ENCODE data around the gene COIL.

The COIL gene, protein sequence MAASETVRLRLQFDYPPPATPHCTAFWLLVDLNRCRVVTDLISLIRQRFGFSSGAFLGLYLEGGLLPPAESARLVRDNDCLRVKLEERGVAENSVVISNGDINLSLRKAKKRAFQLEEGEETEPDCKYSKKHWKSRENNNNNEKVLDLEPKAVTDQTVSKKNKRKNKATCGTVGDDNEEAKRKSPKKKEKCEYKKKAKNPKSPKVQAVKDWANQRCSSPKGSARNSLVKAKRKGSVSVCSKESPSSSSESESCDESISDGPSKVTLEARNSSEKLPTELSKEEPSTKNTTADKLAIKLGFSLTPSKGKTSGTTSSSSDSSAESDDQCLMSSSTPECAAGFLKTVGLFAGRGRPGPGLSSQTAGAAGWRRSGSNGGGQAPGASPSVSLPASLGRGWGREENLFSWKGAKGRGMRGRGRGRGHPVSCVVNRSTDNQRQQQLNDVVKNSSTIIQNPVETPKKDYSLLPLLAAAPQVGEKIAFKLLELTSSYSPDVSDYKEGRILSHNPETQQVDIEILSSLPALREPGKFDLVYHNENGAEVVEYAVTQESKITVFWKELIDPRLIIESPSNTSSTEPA

DNA sequence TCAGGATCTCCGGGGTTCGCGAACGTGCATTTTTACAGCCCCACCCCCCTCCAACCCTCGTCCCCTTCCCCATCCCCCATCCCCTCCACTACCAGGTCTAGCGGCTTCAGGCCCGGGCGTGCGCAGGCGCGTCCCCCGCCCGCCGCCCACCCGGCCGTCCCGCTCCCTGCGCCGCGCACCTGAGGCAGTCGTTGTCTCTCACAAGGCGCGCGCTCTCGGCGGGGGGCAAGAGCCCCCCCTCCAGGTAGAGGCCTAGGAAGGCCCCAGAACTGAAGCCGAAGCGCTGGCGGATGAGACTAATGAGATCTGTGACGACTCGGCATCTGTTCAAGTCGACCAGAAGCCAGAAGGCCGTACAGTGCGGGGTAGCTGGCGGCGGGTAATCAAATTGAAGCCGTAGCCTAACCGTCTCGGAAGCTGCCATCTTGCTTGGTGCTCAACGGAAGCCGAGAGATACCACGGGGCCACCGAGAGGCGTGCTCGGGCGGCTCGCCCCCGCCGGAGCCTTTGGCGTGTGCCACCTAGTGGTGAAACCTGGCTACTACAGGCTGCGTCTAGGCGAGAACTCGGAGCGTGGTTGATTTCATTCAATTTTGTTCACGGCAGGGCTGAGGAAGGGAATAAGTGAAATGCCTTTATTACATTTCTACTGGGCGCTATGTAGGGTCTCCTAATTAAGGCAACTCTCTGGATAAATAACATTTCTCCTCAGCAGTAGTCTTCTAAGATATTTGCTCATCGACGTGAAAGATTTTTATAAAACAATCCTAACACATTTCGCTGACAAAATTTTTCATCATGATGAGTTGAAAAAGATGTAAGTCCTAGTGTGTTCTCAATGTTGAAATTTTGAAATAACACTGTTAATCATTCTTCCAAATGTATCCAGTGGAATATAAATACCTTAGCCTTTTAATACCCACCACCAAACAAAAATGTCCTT lies at the start of gene COIL:
TSS of gene COIL (minus strand) at position 455 of the 943 bp plus-strand sequence. CDS start at position 424, 31 bp downstream.
- no peaks in the 10 kb centered on the region for H3K36me3 ChIP-seq (ENCODE audit: control insufficient read depth, insufficient read depth, low read length)
- H3K9me3 ChIP-seq (ENCODE audit: control insufficient read depth, low read length): no peaks in the 10 kb centered on the region
- H3K4me1 ChIP-seq (ENCODE audit: control insufficient read depth, insufficient read depth, low read length): peaks cover 10% of the 10 kb centered on the region
- H3K4me3 ChIP-seq (ENCODE audit: low read length): peak within 1 kb of the TSS; percentile 88
- H3K27me3 ChIP-seq (ENCODE audit: control insufficient read depth, insufficient read depth, low read length): no peaks in the 10 kb centered on the region
- H3K9ac ChIP-seq (ENCODE audit: low read length): peak within 1 kb of the TSS; percentile 95

DNA sequence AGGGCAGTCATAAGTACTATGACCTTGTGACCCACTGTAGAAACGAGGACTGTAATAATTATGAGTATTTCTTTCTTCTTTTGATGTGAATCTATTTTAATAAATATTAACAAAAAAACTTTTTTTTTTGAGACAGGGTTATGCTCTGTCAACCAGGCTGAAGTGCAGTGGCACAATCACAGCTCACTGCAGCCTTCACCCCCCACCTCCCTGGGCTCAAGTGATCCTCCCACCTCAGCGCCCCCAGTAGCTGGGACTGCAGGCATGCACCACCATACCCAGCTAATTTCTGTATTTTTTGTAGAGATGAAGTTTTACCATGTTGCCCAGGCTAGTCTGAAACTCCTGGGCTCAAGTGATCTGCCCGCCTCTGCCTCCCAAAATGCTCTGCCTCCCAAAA lies 49.6 kb upstream of the COIL start:
- H3K4me1 ChIP-seq (ENCODE audit: control insufficient read depth, insufficient read depth, low read length): no peaks in the 10 kb centered on the region
- no peak overlapping the region for H3K9ac ChIP-seq (ENCODE audit: low read length)
- H3K9me3 ChIP-seq (ENCODE audit: control insufficient read depth, low read length): no peaks in the 10 kb centered on the region
- no peaks in the 10 kb centered on the region for H3K36me3 ChIP-seq (ENCODE audit: control insufficient read depth, insufficient read depth, low read length)
- H3K4me3 ChIP-seq (ENCODE audit: low read length): no peak overlapping the region
- H3K27me3 ChIP-seq (ENCODE audit: control insufficient read depth, insufficient read depth, low read length): no peaks in the 10 kb centered on the region

DNA sequence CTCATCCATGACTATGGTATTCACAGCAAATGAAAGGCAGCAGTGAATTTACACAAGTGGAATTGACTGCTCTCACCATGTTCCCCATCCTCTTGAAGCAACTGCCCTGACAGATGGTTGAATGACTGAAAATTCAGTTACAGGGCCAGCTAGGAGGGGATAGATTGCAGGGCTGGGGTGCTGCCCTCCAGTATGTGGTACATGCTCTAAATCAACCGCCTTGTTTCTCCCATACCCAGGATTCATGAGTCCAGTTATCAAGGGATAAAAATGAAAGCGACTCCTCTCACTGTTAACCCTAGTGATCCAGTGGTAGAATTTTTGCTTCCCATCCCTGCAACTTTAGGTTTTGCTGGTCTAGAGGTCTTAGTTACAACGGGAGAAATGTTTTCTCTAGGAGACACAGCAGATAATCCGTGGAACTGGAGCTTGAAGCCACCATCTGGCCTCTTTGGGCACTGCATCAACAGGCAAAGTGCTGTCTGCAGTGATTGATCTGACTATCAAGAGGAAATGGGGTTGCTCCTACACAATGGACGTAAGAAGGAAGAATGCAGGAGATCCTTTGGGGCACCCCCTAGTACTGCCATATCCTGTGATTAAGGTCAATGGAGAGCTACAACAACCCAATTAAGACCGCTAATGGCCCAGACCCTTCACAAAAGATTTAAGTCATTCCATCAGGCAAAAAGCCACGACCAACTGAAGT lies 49.0 kb upstream of the COIL start:
- Histone ChIP-seq H3K4me3 (ENCODE audit: low read length) (no peak overlapping the region), H3K27me3 (ENCODE audit: control insufficient read depth, insufficient read depth, low read length) (no peaks in the 10 kb centered on the region), H3K36me3 (ENCODE audit: control insufficient read depth, insufficient read depth, low read length) (no peaks in the 10 kb centered on the region), H3K9ac (ENCODE audit: low read length) (no peak overlapping the region), H3K4me1 (ENCODE audit: control insufficient read depth, insufficient read depth, low read length) (no peaks in the 10 kb centered on the region), H3K9me3 (ENCODE audit: control insufficient read depth, low read length) (no peaks in the 10 kb centered on the region)

DNA sequence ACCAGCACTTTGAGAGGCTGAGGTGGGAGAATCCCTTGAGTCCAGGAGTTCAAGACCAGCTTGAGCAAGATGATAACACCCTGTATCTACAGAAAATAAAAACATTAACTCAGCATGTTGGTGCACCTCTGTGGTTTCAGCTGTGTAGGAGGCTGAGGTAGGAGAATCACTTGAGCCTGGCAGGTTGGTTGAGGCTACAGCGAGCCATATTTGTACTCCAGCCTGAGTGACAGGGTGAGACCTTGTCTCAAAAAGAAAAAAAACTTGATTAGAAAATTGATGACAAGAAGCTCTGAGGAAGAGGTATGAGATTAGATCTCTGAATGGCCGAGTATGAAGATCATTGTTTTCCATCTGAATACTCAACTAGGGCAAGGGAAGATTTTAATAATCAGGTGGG lies 48.1 kb upstream of the COIL start:
- H3K4me1 ChIP-seq (ENCODE audit: control insufficient read depth, insufficient read depth, low read length): no peaks in the 10 kb centered on the region
- no peaks in the 10 kb centered on the region for H3K9me3 ChIP-seq (ENCODE audit: control insufficient read depth, low read length)
- H3K4me3 ChIP-seq (ENCODE audit: low read length): no peak overlapping the region
- no peaks in the 10 kb centered on the region for H3K27me3 ChIP-seq (ENCODE audit: control insufficient read depth, insufficient read depth, low read length)
- no peak overlapping the region for H3K9ac ChIP-seq (ENCODE audit: low read length)
- H3K36me3 ChIP-seq (ENCODE audit: control insufficient read depth, insufficient read depth, low read length): no peaks in the 10 kb centered on the region

DNA sequence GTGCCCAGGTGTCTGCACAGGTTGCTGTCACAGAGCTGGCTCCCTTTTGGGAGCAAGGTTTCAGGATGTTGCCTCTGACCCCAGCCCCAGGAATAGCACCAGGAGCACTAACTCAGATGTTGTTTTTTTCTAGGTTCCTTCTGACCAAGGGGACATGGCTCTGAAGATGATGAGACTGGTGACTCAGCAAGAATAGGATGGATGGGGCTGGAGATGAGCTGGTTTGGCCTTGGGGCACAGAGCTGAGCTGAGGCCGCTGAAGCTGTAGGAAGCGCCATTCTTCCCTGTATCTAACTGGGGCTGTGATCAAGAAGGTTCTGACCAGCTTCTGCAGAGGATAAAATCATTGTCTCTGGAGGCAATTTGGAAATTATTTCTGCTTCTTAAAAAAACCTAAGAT lies 45.2 kb upstream of the COIL start:
- Histone ChIP-seq H3K4me1 (ENCODE audit: control insufficient read depth, insufficient read depth, low read length) (no peaks in the 10 kb centered on the region), H3K9me3 (ENCODE audit: control insufficient read depth, low read length) (no peaks in the 10 kb centered on the region), H3K9ac (ENCODE audit: low read length) (no peak overlapping the region), H3K27me3 (ENCODE audit: control insufficient read depth, insufficient read depth, low read length) (no peaks in the 10 kb centered on the region), H3K4me3 (ENCODE audit: low read length) (no peak overlapping the region), H3K36me3 (ENCODE audit: control insufficient read depth, insufficient read depth, low read length) (no peaks in the 10 kb centered on the region)

DNA sequence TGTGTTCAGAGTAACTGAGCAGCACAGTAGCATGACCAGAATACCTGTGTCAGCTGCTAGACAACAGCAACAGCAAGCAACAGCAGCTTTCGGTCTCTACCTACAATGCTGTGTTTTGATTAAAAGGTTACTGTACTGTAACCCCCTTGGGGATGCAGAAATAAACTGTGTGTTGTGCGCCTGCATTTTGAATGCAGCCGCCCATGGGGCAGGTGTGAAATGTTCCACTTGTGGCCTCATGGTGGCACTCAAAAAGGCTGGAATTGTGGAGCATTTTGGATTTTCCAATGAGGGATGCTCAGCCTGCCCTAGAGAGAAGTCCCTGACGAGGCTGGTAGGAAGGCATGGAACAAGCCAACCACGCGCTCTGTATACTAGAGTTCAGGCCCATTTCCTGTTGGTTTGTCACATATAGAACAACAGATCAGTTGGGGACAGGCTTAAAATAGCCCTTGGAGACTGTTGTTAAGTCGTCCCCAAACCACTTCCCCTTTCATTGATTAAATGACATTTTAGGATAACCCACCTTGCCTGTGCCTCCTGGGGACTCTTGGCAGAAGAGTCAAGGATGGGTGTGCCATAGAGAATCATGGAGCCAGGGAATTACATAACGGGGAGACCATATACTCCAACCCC lies 44.2 kb upstream of the COIL start:
- H3K36me3 ChIP-seq (ENCODE audit: control insufficient read depth, insufficient read depth, low read length): no peaks in the 10 kb centered on the region
- no peak overlapping the region for H3K4me3 ChIP-seq (ENCODE audit: low read length)
- H3K4me1 ChIP-seq (ENCODE audit: control insufficient read depth, insufficient read depth, low read length): no peaks in the 10 kb centered on the region
- H3K27me3 ChIP-seq (ENCODE audit: control insufficient read depth, insufficient read depth, low read length): no peaks in the 10 kb centered on the region
- no peak overlapping the region for H3K9ac ChIP-seq (ENCODE audit: low read length)
- H3K9me3 ChIP-seq (ENCODE audit: control insufficient read depth, low read length): no peaks in the 10 kb centered on the region

DNA sequence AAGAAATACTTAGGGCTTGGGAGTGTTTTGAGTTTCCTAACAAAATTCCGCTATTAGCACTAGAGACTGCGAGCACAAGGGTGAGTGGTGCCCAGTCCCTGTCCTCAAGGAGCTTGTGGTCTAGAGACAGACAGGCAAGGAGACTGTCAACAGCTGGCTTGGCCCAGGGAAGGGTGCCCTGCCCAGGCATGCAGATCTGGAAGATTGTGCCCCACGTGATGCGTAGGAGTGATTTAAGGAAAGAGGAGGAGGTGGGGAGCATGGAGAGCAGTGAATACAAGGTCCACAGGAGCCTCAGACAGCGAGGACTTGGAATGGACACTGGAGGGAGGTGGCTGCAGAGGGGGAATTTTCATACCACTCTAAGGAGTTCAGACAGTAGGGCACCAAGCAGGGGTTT lies 42.1 kb upstream of the COIL start:
- H3K4me3 ChIP-seq (ENCODE audit: low read length): no peak overlapping the region
- H3K9me3 ChIP-seq (ENCODE audit: control insufficient read depth, low read length): no peaks in the 10 kb centered on the region
- no peaks in the 10 kb centered on the region for H3K27me3 ChIP-seq (ENCODE audit: control insufficient read depth, insufficient read depth, low read length)
- H3K4me1 ChIP-seq (ENCODE audit: control insufficient read depth, insufficient read depth, low read length): no peaks in the 10 kb centered on the region
- no peak overlapping the region for H3K9ac ChIP-seq (ENCODE audit: low read length)
- H3K36me3 ChIP-seq (ENCODE audit: control insufficient read depth, insufficient read depth, low read length): no peaks in the 10 kb centered on the region

DNA sequence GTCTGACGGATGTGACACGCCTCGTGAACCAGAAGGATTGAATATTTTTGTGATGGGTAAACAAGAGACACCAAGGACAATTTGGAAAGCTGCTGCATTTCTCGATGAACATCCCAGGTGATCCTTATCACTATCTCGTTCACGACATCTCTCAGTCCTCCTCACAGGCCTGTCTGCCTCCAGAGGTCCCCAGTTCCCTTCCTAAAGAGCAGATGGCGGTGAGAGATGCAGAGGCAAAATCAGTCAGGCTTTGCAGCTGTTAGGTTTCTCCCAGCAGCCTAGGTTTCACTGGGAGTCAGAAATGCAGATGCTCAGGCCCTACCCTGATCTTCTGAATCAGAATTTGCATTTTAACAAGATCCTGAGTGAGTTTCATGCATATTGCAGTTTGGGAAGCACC lies 40.7 kb upstream of the COIL start:
- H3K9ac ChIP-seq (ENCODE audit: low read length): no peak overlapping the region
- H3K9me3 ChIP-seq (ENCODE audit: control insufficient read depth, low read length): no peaks in the 10 kb centered on the region
- no peaks in the 10 kb centered on the region for H3K27me3 ChIP-seq (ENCODE audit: control insufficient read depth, insufficient read depth, low read length)
- H3K36me3 ChIP-seq (ENCODE audit: control insufficient read depth, insufficient read depth, low read length): no peaks in the 10 kb centered on the region
- H3K4me3 ChIP-seq (ENCODE audit: low read length): no peak overlapping the region
- no peaks in the 10 kb centered on the region for H3K4me1 ChIP-seq (ENCODE audit: control insufficient read depth, insufficient read depth, low read length)

DNA sequence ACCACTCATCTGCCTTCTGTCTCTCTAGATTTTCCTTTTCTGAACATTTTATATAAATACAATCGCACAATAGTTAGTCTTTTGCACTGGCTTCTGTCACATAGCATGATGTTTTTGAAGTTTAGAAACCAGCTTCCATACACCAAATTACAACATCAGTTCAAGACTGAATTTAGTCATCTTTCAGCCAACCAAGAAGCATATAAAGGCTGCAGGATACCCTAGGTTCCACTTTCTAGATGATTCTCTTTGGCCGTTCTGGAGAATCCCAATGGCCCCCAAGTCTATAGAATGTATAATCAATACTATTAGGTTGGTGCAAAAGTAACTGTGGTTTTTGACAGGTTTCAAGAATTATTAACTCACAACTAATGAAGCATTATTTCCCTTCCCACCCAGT lies 36.5 kb upstream of the COIL start:
- peaks cover 2% of the 10 kb centered on the region for H3K36me3 ChIP-seq (ENCODE audit: control insufficient read depth, insufficient read depth, low read length)
- no peak overlapping the region for H3K4me3 ChIP-seq (ENCODE audit: low read length)
- no peaks in the 10 kb centered on the region for H3K9me3 ChIP-seq (ENCODE audit: control insufficient read depth, low read length)
- no peak overlapping the region for H3K9ac ChIP-seq (ENCODE audit: low read length)
- no peaks in the 10 kb centered on the region for H3K27me3 ChIP-seq (ENCODE audit: control insufficient read depth, insufficient read depth, low read length)
- peaks cover 14% of the 10 kb centered on the region for H3K4me1 ChIP-seq (ENCODE audit: control insufficient read depth, insufficient read depth, low read length)

DNA sequence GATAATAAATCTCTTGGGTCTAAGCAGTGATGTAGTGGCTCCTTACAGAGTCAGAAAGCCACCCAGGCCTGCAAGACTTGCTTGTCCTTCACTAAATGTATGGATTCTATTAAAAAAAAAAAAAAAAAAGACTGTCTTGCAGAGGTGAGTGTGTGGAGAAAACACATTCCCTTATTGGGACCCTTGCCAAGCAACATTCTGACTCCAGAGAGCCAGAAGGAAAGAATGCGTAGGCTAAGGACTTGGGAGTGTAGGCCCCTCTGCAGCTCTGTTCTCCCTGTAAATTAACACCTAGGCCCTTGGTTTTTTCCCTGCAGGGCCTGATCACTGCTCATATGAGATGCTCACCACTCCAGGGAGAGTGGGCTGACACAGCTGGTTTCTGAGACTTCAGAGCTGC lies 34.9 kb upstream of the COIL start:
- Histone ChIP-seq H3K36me3 (ENCODE audit: control insufficient read depth, insufficient read depth, low read length) (peaks cover 5% of the 10 kb centered on the region), H3K9me3 (ENCODE audit: control insufficient read depth, low read length) (no peaks in the 10 kb centered on the region), H3K27me3 (ENCODE audit: control insufficient read depth, insufficient read depth, low read length) (no peaks in the 10 kb centered on the region), H3K4me1 (ENCODE audit: control insufficient read depth, insufficient read depth, low read length) (peaks cover 14% of the 10 kb centered on the region), H3K9ac (ENCODE audit: low read length) (no peak overlapping the region), H3K4me3 (ENCODE audit: low read length) (no peak overlapping the region)

DNA sequence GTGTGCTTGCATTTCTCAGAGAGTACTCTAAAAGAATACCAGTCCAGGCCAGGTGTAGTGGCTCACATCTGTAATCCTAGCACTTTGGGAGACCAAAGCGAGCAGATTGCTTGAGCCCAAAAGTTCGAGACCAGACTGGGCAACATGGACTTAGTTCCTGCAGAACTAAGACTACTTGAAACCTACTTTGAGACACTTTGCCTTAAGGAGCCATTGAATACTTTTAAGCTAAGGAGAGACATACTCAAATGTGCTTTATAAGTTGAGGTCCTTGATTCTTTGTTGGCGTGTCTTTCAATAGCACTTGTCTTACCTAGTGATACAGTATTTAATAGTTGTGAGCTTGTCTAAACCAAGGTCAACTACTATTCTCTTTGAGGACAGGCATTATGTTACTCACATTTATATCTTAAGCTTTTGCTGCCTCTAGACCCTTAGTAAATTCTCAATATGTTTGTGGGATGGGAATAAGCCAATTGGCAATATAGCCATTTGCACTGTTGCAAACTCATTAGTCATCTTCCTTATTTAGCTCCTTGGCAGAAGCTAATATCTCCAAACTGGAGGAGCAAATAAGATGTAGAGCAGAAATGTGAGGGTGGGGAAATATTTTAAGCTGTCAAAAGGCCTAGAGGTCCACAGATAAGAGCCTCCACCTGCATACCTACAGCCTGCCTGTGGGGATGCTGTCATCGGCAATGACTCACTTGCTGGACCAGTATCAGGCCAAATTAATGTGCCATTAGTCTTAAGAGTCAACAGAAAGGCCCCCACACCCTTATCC lies 33.4 kb upstream of the COIL start:
- Histone ChIP-seq H3K4me1 (ENCODE audit: control insufficient read depth, insufficient read depth, low read length) (peaks cover 14% of the 10 kb centered on the region), H3K36me3 (ENCODE audit: control insufficient read depth, insufficient read depth, low read length) (peaks cover 5% of the 10 kb centered on the region), H3K9me3 (ENCODE audit: control insufficient read depth, low read length) (no peaks in the 10 kb centered on the region)

More for the DNA sequence above, 33.4 kb upstream of the COIL start:
- H3K9ac ChIP-seq (ENCODE audit: low read length): no peak overlapping the region
- no peak overlapping the region for H3K4me3 ChIP-seq (ENCODE audit: low read length)
- no peaks in the 10 kb centered on the region for H3K27me3 ChIP-seq (ENCODE audit: control insufficient read depth, insufficient read depth, low read length)

Measured in mucosa of stomach (tissue), 1 donor.